HEK293 (cell line): Measurements from ENCODE around the gene COL9A1.

Experiments used
- AEBP2 ChIP-seq: fragments of 450-650 bp; formaldehyde crosslinking; IDR thresholded peaks from 2 replicates; pipeline ENCODE4 v1.5.1; 2016; ENCODE audit warnings: missing biosample characterization, missing genetic modification characterization, borderline replicate concordance
- ATF2 ChIP-seq: fragments of 450-650 bp; formaldehyde crosslinking; IDR thresholded peaks from 2 replicates; pipeline ENCODE4 v1.5.1; 2016; ENCODE audit warnings: missing biosample characterization, missing genetic modification characterization, low read depth
- EGR2 ChIP-seq: fragments of 450-650 bp; formaldehyde crosslinking; IDR thresholded peaks from 2 replicates; pipeline ENCODE4 v1.5.1; 2016; ENCODE audit warnings: low read depth, missing biosample characterization, missing genetic modification characterization
- GLIS1 ChIP-seq: fragments of 450-650 bp; formaldehyde crosslinking; IDR thresholded peaks from 2 replicates; pipeline ENCODE4 v1.5.1; 2016; ENCODE audit warnings: missing biosample characterization, missing genetic modification characterization
- HIC1 ChIP-seq: fragments of 450-650 bp; formaldehyde crosslinking; IDR thresholded peaks from 2 replicates; pipeline ENCODE4 v1.5.1; 2016; ENCODE audit warnings: missing biosample characterization, missing genetic modification characterization
- KLF17 ChIP-seq: fragments of 450-650 bp; formaldehyde crosslinking; IDR thresholded peaks from 2 replicates; pipeline ENCODE4 v1.5.1; 2016; ENCODE audit warnings: missing biosample characterization, missing genetic modification characterization
- KLF9 ChIP-seq: fragments of 450-650 bp; formaldehyde crosslinking; IDR thresholded peaks from 2 replicates; pipeline ENCODE4 v1.5.1; 2016; ENCODE audit warnings: missing biosample characterization, missing genetic modification characterization, low read depth
- OVOL3 ChIP-seq: fragments of 450-650 bp; formaldehyde crosslinking; IDR thresholded peaks from 2 replicates; pipeline ENCODE4 v1.5.1; 2016; ENCODE audit warnings: missing biosample characterization, missing genetic modification characterization
- PATZ1 ChIP-seq: fragments of 450-650 bp; formaldehyde crosslinking; IDR thresholded peaks from 2 replicates; pipeline ENCODE4 v1.5.1; 2016; ENCODE audit warnings: missing biosample characterization, missing genetic modification characterization
- PRDM4 ChIP-seq: fragments of 450-650 bp; formaldehyde crosslinking; IDR thresholded peaks from 2 replicates; pipeline ENCODE4 v1.5.1; 2017; ENCODE audit warnings: missing biosample characterization, missing genetic modification characterization
- TRIM28 ChIP-seq: IDR thresholded peaks from 2 replicates; pipeline ENCODE4 v1.6.1; 2011; ENCODE audit warnings: low read length, control low read depth, borderline replicate concordance
- ZBTB11 ChIP-seq: fragments of 450-650 bp; formaldehyde crosslinking; conservative IDR thresholded peaks from 2 replicates; pipeline ENCODE4 v1.5.1; 2016; ENCODE audit warnings: low read depth, missing biosample characterization, missing genetic modification characterization
- ZFP69B ChIP-seq: fragments of 450-650 bp; formaldehyde crosslinking; IDR thresholded peaks from 2 replicates; pipeline ENCODE4 v1.5.1; 2016; ENCODE audit warnings: missing biosample characterization, missing genetic modification characterization
- ZNF280D ChIP-seq: fragments of 450-650 bp; formaldehyde crosslinking; IDR thresholded peaks from 2 replicates; pipeline ENCODE4 v1.5.1; 2016; ENCODE audit warnings: missing biosample characterization, missing genetic modification characterization
- ZNF510 ChIP-seq: fragments of 450-650 bp; formaldehyde crosslinking; IDR thresholded peaks from 2 replicates; pipeline ENCODE4 v1.5.1; 2018; ENCODE audit warnings: mild to moderate bottlenecking, missing genetic modification characterization, missing biosample characterization; ENCODE audit not compliant: insufficient replicate concordance
- ZNF624 ChIP-seq: fragments of 450-650 bp; formaldehyde crosslinking; IDR thresholded peaks from 2 replicates; pipeline ENCODE4 v1.5.1; 2017; ENCODE audit warnings: missing biosample characterization, missing genetic modification characterization
- ZNF629 ChIP-seq: fragments of 450-650 bp; formaldehyde crosslinking; IDR thresholded peaks from 2 replicates; pipeline ENCODE4 v1.5.1; 2017; ENCODE audit warnings: missing biosample characterization, missing genetic modification characterization
- ZNF76 ChIP-seq: fragments of 450-650 bp; formaldehyde crosslinking; IDR thresholded peaks from 2 replicates; pipeline ENCODE4; 2016; ENCODE audit warnings: low read depth, missing biosample characterization, missing genetic modification characterization, borderline replicate concordance
- ZNF843 ChIP-seq: fragments of 450-650 bp; formaldehyde crosslinking; IDR thresholded peaks from 2 replicates; pipeline ENCODE4 v1.5.1; 2016; ENCODE audit warnings: missing biosample characterization, missing genetic modification characterization

Gene COL9A1

GRCh38 chr6:70270287-70271005 is 32.4 kb downstream of the COL9A1 start (continued):
- TF ChIP-seq KLF17, result no peak
- TF ChIP-seq ZNF629, result peak; percentile 43
- TF ChIP-seq ZFP69B (tag by site-specific recombination), result no peak
- no peak for TF ChIP-seq AEBP2 (tag by site-specific recombination)
- peak; percentile 71; the same call in 1 of the 2 replicates for TF ChIP-seq HIC1 (tag by site-specific recombination)
- TF ChIP-seq ZNF624, result no peak
- TF ChIP-seq ZNF280D, result no peak
- TF ChIP-seq ZNF843, result peak; percentile 95
- TF ChIP-seq PATZ1 (tag by site-specific recombination), result peak; percentile 75
- TF ChIP-seq EGR2, result no peak
- TF ChIP-seq OVOL3 (tag by site-specific recombination), result peak; percentile 76; the same call in 1 of the 2 replicates
- TF ChIP-seq ATF2 (tag by site-specific recombination), result no peak
- TF ChIP-seq PRDM4, result peak; percentile 92
- TF ChIP-seq GLIS1 (tag by site-specific recombination), result peak; percentile 97
- no peak for TF ChIP-seq KLF9 (tag by site-specific recombination)
- TF ChIP-seq TRIM28, result peak; percentile 96
- TF ChIP-seq ZNF510 (tag by site-specific recombination), result no peak
- no peak for TF ChIP-seq ZBTB11 (tag by site-specific recombination)
- no peak for TF ChIP-seq ZNF76
